ENCODE measurements around the gene PIM3. TPM values are rescaled to one million over a fixed set of nuclear protein-coding genes. Genes with fewer than 3 reads are reported as not detected.

PIM3 gene
- total RNA-seq, 1 donor from 2014 or later: 119 TPM

DNA sequence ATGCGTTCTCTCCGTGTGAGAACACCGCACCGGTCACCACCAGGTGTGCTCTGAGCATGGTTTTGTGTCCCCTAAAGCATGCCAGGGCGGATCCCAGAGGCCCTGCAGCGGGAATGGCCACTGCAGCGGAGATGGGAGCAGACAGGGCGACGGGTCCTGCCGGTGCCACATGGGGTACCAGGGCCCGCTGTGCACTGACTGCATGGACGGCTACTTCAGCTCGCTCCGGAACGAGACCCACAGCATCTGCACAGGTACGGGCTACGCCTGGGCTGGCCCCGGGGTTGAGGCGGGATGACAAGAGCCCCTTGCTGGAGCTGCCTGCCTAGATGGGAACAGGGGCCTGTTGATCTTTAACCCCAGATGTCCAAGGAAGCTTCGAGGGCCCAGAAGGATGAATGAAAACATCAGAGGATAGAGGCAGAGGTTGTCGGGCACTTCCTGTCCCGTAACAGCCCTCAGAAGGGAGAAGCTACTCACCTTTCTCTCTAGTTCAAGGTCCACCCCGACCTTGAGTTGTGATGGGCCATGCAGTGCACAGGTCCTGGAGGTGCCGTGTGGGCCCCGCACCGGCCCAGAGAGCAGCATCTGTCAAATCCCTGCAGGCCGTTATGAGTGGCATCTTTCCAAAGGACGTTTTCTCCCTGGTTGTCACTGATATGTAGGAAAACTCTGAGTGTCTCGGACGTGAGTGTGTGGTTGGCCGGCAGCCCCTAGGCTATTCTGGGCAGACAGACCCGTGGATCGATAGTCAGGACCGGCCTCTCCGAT lies 38.9 kb upstream of the PIM3 start:
- TF ChIP-seq, protein P1, sequence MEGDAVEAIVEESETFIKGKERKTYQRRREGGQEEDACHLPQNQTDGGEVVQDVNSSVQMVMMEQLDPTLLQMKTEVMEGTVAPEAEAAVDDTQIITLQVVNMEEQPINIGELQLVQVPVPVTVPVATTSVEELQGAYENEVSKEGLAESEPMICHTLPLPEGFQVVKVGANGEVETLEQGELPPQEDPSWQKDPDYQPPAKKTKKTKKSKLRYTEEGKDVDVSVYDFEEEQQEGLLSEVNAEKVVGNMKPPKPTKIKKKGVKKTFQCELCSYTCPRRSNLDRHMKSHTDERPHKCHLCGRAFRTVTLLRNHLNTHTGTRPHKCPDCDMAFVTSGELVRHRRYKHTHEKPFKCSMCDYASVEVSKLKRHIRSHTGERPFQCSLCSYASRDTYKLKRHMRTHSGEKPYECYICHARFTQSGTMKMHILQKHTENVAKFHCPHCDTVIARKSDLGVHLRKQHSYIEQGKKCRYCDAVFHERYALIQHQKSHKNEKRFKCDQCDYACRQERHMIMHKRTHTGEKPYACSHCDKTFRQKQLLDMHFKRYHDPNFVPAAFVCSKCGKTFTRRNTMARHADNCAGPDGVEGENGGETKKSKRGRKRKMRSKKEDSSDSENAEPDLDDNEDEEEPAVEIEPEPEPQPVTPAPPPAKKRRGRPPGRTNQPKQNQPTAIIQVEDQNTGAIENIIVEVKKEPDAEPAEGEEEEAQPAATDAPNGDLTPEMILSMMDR (IDR thresholded peaks at IDR 0.05): no peak
- ATAC-seq: no peak
- Histone ChIP-seq H3K4me1 (peaks cover 18% of the 10 kb centered on the region), H3K27me3 (no peaks in the 10 kb centered on the region), H3K9me3 (no peaks in the 10 kb centered on the region), H3K36me3 (peaks cover 12% of the 10 kb centered on the region), H3K27ac (no peak overlapping the region), H3K4me3 (no peak overlapping the region)
- DNase-seq: no peak
- intact Hi-C loops (cut with DNase I): no loop called here

DNA sequence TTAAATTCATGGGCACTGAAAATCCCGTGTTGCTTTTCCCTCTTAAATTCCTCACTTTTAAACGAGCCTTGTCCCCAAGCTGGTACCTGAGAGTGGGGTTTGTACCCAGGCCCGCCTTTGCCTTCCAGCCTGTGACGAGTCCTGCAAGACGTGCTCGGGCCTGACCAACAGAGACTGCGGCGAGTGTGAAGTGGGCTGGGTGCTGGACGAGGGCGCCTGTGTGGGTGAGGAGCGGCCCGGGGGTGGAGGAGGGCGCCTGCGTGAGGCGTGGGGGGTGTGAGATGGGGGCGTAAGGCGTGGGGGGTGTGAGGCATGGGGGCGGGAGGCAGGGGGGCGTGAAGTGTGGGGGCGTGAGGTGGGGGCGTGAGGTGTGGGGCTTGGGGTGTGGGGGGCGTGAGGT lies 38.1 kb upstream of the PIM3 start:
- DNase-seq: no peak
- Histone ChIP-seq H3K36me3 (peaks cover 12% of the 10 kb centered on the region), H3K4me3 (no peak overlapping the region), H3K9me3 (no peaks in the 10 kb centered on the region), H3K27me3 (no peaks in the 10 kb centered on the region), H3K4me1 (peaks cover 11% of the 10 kb centered on the region), H3K27ac (no peak overlapping the region)
- ATAC-seq: no peak
- intact Hi-C loops (cut with DNase I): no loop called here
- TF ChIP-seq, protein P1 (IDR thresholded peaks at IDR 0.05): no peak

DNA sequence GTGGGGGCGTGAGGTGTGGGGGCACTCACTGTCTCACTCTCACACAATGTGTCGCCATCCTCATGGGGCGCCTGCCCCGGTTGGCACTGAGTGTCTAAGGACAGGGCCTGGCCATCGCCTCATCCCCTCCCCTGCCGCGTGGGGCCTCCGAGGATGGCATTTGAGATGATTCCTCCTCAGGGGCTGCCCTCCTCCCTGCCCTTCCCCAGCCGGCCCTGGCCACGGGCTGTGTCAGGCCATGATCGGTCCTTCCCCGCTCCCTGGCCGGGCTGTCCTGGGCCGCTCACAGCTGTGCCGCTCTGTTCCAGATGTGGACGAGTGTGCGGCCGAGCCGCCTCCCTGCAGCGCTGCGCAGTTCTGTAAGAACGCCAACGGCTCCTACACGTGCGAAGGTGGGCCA lies 37.6 kb upstream of the PIM3 start:
- no peaks in the 10 kb centered on the region for H3K27me3 ChIP-seq
- H3K4me1 ChIP-seq: peaks cover 10% of the 10 kb centered on the region
- no peak overlapping the region for H3K4me3 ChIP-seq
- intact Hi-C loops (cut with DNase I): no loop called here
- H3K36me3 ChIP-seq: peaks cover 12% of the 10 kb centered on the region
- ATAC-seq: no peak
- TF ChIP-seq, protein P1 (IDR thresholded peaks at IDR 0.05): no peak
- H3K9me3 ChIP-seq: no peaks in the 10 kb centered on the region
- DNase-seq: no peak
- H3K27ac ChIP-seq: no peak overlapping the region

DNA sequence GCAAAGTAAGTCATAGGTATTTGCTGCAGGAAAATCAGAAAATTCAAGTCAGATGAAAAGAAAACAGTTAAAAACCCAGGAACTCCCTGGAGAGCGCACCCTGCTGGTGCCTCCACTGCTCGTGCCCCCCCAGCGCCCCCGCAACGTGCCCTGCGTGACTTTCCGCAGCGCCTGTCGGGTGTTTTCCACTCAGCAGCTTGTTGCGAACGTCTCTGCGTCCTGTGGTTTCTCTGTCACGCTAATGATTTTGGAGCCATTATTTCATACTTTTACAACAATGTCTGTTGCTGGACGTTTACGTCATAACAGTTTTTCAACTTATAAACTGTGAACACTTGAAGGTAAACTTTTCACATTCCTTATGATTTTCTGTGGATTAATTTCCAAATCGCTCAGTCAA lies 37.1 kb upstream of the PIM3 start:
- Histone ChIP-seq H3K27ac (no peak overlapping the region), H3K9me3 (no peaks in the 10 kb centered on the region), H3K36me3 (peaks cover 12% of the 10 kb centered on the region), H3K27me3 (peaks cover under 1% of the 10 kb centered on the region), H3K4me1 (peaks cover 10% of the 10 kb centered on the region), H3K4me3 (no peak overlapping the region)
- DNase-seq (no peak), ATAC-seq (no peak)
- TF ChIP-seq, protein P1 (IDR thresholded peaks at IDR 0.05): no peak
- intact Hi-C loops (cut with DNase I): no loop called here

DNA sequence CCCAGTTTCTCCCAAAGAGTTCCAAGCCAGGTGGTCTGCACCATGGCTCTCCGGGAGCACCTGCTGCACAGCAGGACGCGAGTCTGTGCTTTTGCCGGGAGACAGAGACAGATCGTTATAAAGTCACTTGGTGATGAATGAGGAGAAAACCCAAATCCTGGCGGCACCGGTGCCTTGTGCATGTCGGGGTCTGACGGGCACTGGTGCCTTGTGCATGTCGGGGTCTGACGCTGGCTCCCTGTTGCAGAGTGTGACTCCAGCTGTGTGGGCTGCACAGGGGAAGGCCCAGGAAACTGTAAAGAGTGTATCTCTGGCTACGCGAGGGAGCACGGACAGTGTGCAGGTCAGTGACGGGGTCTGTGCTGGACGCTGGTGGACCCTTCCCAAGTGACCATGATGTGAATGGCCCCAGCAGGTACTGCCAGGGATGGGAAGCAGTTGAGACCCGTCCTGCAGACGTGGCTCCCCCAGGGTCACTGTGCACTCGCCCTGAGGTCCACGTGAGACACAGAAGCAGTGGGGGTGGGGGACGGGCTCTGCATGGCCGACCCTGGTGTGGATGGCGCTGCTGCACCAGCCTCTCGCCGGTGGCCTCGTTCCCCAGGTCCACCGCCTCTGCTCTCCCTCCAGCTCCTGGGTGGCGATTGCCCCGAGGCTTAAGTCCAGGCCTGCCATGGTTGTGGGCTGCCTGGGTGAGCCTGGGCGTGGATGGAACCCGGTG lies 36.3 kb upstream of the PIM3 start:
- H3K4me3 ChIP-seq: no peak overlapping the region
- peaks cover 12% of the 10 kb centered on the region for H3K36me3 ChIP-seq
- no peak overlapping the region for H3K27ac ChIP-seq
- intact Hi-C loops (cut with DNase I): no loop called here
- peaks cover 6% of the 10 kb centered on the region for H3K4me1 ChIP-seq
- DNase-seq: no peak
- TF ChIP-seq, protein P1 (IDR thresholded peaks at IDR 0.05): no peak
- peaks cover 9% of the 10 kb centered on the region for H3K27me3 ChIP-seq
- no peaks in the 10 kb centered on the region for H3K9me3 ChIP-seq
- ATAC-seq: no peak

Measured in upper lobe of right lung (tissue), 1 donor.